Tibial nerve (tissue), 4 donors: ENCODE data around the gene NR2E1. TPM values are rescaled to one million over a fixed set of nuclear protein-coding genes. Genes with fewer than 3 reads are reported as not detected.

Experiments
- DNase-seq, 2 donors: peaks; one replicate each; pipeline ENCODE4 v3.0.0-alpha.2; 2019; ENCODE audit warnings: low spot score in 2 of 2
- H3K27ac ChIP-seq, 4 donors: fragments of 200-600 bp; sonication (generic) in 3 of 4; one replicate each; pipeline ENCODE4 v1.5.1; 2017 to 2019; ENCODE audit warnings: mild to moderate bottlenecking in 1 of 4
- H3K27me3 ChIP-seq, 2 donors: fragments of 200-600 bp; sonication (generic) in 1 of 2; one replicate each; pipeline versions ENCODE4 v1.5.1 to v1.6.0; 2017 to 2019
- H3K36me3 ChIP-seq, 3 donors: fragments of 200-600 bp; sonication (generic); one replicate each; pipeline ENCODE4 v1.5.1; 2018 to 2019
- H3K4me1 ChIP-seq, 4 donors: fragments of 200-600 bp; sonication (generic) in 3 of 4; one replicate each; pipeline ENCODE4 v1.5.1; 2017 to 2019
- H3K4me3 ChIP-seq, 4 donors: fragments of 200-600 bp; sonication (generic) in 3 of 4; one replicate each; pipeline ENCODE4 v1.5.1; 2017 to 2019; ENCODE audit warnings: mild to moderate bottlenecking in 1 of 4, moderate library complexity in 1 of 4
- H3K9me3 ChIP-seq, 4 donors: fragments of 200-600 bp; sonication (generic) in 3 of 4; one replicate each; pipeline ENCODE4 v1.5.1; 2017 to 2019
- CTCF ChIP-seq, 5 experiments: fragments of 200-600 bp in 3 of 5; fragments of 450-650 bp in 2 of 5; sonication (generic) in 3 of 5; IDR thresholded peaks; one replicate each; pipeline ENCODE4 v1.5.1; 2016 to 2019; ENCODE audit warnings: antibody characterized with exemption in 5 of 5, mild to moderate bottlenecking in 3 of 5, moderate library complexity in 2 of 5
- EP300 ChIP-seq, 2 donors: sonication (generic); formaldehyde crosslinking; IDR thresholded peaks; one replicate each; pipeline ENCODE4 v1.6.1; 2017; ENCODE audit warnings: antibody characterized with exemption in 2 of 2, mild to moderate bottlenecking in 1 of 2
- POLR2A ChIP-seq, 2 donors: fragments of 450-650 bp; IDR thresholded peaks; one replicate each; pipeline ENCODE4 v1.6.1; 2017; ENCODE audit warnings: antibody characterized with exemption in 2 of 2, mild to moderate bottlenecking in 2 of 2, moderate library complexity in 2 of 2
- WGBS, 2 donors: methylation state at CpG; one replicate each; pipeline ENCODE4 v1.1.5; 2018; 5-methylcytosine and 5-hydroxymethylcytosine counted together
- total RNA-seq, 4 donors: library from RNA; depleted of rRNA; stranded (reverse); fragments of >200 nt; gene quantifications; one replicate each; pipeline ENCODE4 v1.1.0, GENCODE V29; 2016

The NR2E1 gene
- total RNA-seq, 4 donors from 2014 or later = not detected

GRCh38 chr6:108164815-108165706, 761 bp upstream of the NR2E1 start:
- TF ChIP-seq EP300 (IDR thresholded peaks at IDR 0.05) (no peak), CTCF (IDR thresholded peaks at IDR 0.05) (no peak), POLR2A (IDR thresholded peaks at IDR 0.05) (no peak)
- no peak overlapping the region for H3K27ac ChIP-seq
- WGBS, 2 donors = 2 to 3% methylated on average over 46 to 63 of the region's 69 CpGs
- no peaks in the 10 kb centered on the region for H3K36me3 ChIP-seq
- peak overlapping the region in 1 of 4 donors; percentile 18 for H3K4me3 ChIP-seq
- H3K27me3 ChIP-seq = peaks cover 12 to 100% of the 10 kb centered on the region in 2 donors
- no peak for DNase-seq
- H3K4me1 ChIP-seq = peaks cover 0 to 65% (median 37%) of the 10 kb centered on the region in 4 donors
- H3K9me3 ChIP-seq = no peaks in the 10 kb centered on the region

- no peak for DNase-seq
- no peaks in the 10 kb centered on the region for H3K9me3 ChIP-seq
- H3K36me3 ChIP-seq = no peaks in the 10 kb centered on the region
- no peak for TF ChIP-seq EP300 (IDR thresholded peaks at IDR 0.05)
- no peak for TF ChIP-seq POLR2A (IDR thresholded peaks at IDR 0.05)
- TF ChIP-seq CTCF (IDR thresholded peaks at IDR 0.05) = no peak
- H3K27me3 ChIP-seq = peaks cover 12 to 100% of the 10 kb centered on the region in 2 donors
- WGBS, 2 donors = 7 to 18% methylated on average over 28 to 49 of the region's 58 CpGs
- no peak overlapping the region for H3K27ac ChIP-seq
- H3K4me3 ChIP-seq = peak overlapping the region in 1 of 4 donors; percentile 36
- H3K4me1 ChIP-seq = peaks cover 0 to 65% (median 37%) of the 10 kb centered on the region in 4 donors
Observed at GRCh38 chr6:108166664-108167448, 1.0 kb downstream of the NR2E1 start.

GRCh38 chr6:108167449-108168089, 1.7 kb downstream of the NR2E1 start:
- 36 to 40% methylated on average over 29 to 35 of the region's 35 CpGs for WGBS, 2 donors
- TF ChIP-seq POLR2A (IDR thresholded peaks at IDR 0.05) = no peak
- TF ChIP-seq CTCF (IDR thresholded peaks at IDR 0.05) = no peak
- no peak for TF ChIP-seq EP300 (IDR thresholded peaks at IDR 0.05)
- H3K4me3 ChIP-seq = peak overlapping the region in 2 of 4 donors; percentile 2 to 36
- H3K4me1 ChIP-seq = peaks cover 0 to 65% (median 37%) of the 10 kb centered on the region in 4 donors
- H3K27ac ChIP-seq = no peak overlapping the region
- no peaks in the 10 kb centered on the region for H3K9me3 ChIP-seq
- DNase-seq = no peak
- no peaks in the 10 kb centered on the region for H3K36me3 ChIP-seq
- H3K27me3 ChIP-seq = peaks cover 12 to 100% of the 10 kb centered on the region in 2 donors

DNA sequence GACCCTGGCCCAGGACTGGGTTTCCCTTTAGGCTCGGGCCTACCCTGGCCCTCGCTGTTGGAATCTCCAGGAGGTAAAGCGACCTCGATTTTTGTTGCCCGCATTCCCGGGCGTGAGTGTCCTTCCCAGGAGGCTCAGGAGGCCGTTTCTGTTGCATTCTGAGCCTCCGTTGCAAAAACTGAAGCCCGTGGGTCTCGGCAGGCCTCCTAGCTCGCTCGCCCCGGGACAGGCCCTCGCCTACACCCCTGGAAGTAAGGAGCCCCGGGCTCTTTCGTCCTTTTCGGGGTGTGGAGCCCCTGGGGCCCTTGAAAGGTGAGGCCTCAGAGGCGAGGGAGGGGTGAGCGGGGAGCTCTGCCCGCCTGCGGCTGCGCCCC, 2.3 kb downstream of the NR2E1 start:
- H3K27ac ChIP-seq = no peak overlapping the region
- H3K9me3 ChIP-seq = no peaks in the 10 kb centered on the region
- peak overlapping the region in 3 of 4 donors; percentile 2 to 36 (median 24) for H3K4me3 ChIP-seq
- no peak for DNase-seq
- no peaks in the 10 kb centered on the region for H3K36me3 ChIP-seq
- peaks cover 12 to 100% of the 10 kb centered on the region in 2 donors for H3K27me3 ChIP-seq
- 24 to 33% methylated on average over 7 to 18 of the region's 23 CpGs for WGBS, 2 donors
- peaks cover 0 to 65% (median 37%) of the 10 kb centered on the region in 4 donors for H3K4me1 ChIP-seq
- TF ChIP-seq CTCF (IDR thresholded peaks at IDR 0.05) (no peak), EP300 (IDR thresholded peaks at IDR 0.05) (no peak), POLR2A (IDR thresholded peaks at IDR 0.05) (no peak)
